ENCODE results near the gene TBC1D5.
"Not testable (repeated sequence)": the region's sequence is repeated elsewhere in the genome, so short reads cannot be mapped to it uniquely, and the experiment has no call there.

DNA sequence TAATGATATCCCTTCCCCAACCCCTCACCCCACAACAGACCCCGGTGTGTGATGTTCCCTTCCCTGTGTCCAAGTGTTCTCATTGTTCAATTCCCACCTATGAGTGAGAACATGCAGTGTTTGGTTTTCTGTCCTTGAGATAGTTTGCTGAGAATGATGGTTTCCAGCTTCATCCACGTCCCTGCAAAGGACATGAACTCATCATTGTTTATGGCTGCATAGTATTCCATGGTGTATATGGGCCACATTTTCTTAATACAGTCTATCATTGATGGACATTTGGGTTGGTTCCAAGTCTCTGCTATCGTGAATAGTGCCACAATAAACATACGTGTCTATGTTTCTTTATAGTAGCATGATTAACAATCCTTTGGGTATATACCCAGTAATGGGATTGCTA, 129.4 kb downstream of the TBC1D5 start:
- not testable (repeated sequence) for TF ChIP-seq SIN3A (IDR thresholded peaks at IDR 0.05; ENCODE audit: borderline replicate concordance, insufficient read depth, low read depth, low read length)
- TF ChIP-seq, protein P1, sequence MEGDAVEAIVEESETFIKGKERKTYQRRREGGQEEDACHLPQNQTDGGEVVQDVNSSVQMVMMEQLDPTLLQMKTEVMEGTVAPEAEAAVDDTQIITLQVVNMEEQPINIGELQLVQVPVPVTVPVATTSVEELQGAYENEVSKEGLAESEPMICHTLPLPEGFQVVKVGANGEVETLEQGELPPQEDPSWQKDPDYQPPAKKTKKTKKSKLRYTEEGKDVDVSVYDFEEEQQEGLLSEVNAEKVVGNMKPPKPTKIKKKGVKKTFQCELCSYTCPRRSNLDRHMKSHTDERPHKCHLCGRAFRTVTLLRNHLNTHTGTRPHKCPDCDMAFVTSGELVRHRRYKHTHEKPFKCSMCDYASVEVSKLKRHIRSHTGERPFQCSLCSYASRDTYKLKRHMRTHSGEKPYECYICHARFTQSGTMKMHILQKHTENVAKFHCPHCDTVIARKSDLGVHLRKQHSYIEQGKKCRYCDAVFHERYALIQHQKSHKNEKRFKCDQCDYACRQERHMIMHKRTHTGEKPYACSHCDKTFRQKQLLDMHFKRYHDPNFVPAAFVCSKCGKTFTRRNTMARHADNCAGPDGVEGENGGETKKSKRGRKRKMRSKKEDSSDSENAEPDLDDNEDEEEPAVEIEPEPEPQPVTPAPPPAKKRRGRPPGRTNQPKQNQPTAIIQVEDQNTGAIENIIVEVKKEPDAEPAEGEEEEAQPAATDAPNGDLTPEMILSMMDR (IDR thresholded peaks at IDR 0.05) = not testable (repeated sequence)

All from Panc1 (cell line).